H4 (cell line): ENCODE data around the gene GALNT8. TPM values are rescaled to one million over a fixed set of nuclear protein-coding genes. Genes with fewer than 3 reads are reported as not detected.

Experiments used
- total RNA-seq: library from RNA; depleted of rRNA; stranded (reverse); fragments of >200 nt; shearing (Covaris generic); gene quantifications from 2 replicates; pipeline ENCODE4 v1.2.3, GENCODE V29; 2014; rRNA removed

Gene GALNT8
- total RNA-seq, 1 experiment from 2014 or later, result 0.04 TPM

Other genes with a start within 250 kb of the GALNT8 start
- 42.9 and 64.2 TPM in 2 replicates for gene RAD51AP1, start 181.5 kb upstream of the GALNT8 start, total RNA-seq
- 104 and 124 TPM in 2 replicates for gene DYRK4, start 158.2 kb upstream of the GALNT8 start, total RNA-seq
- 1.4 and 1.9 TPM in 2 replicates for gene AKAP3, start 71.3 kb upstream of the GALNT8 start, total RNA-seq
- gene NDUFA9, start 71.3 kb upstream of the GALNT8 start, total RNA-seq, result 169 and 181 TPM in 2 replicates
- gene KCNA1, start 189.5 kb downstream of the GALNT8 start, total RNA-seq, result 0.37 TPM in 1 of 2 replicates, not detected in the other